Measurements from ENCODE around the gene PCED1B. TPM values are rescaled to one million over a fixed set of nuclear protein-coding genes. Genes with fewer than 3 reads are reported as not detected.
"Not testable (repeated sequence)": the region's sequence is repeated elsewhere in the genome, so short reads cannot be mapped to it uniquely, and the experiment has no call there.

Gene PCED1B
- total RNA-seq, 6 experiments from 2014 or later = 3.3 to 5.4 (median 4.9) TPM

GRCh38 chr12:47166365-47166764, 86.9 kb downstream of the PCED1B start:
- no peak overlapping the region for H3K27ac Mint-ChIP-seq
- H3K4me1 Mint-ChIP-seq (ENCODE audit: low read depth) = peaks cover 22% of the 10 kb centered on the region
- TF ChIP-seq CTCF (IDR thresholded peaks at IDR 0.05) = no peak
- no peak overlapping the region for H3K4me3 Mint-ChIP-seq
- no peak for DNase-seq
- no peaks in the 10 kb centered on the region for H3K27me3 Mint-ChIP-seq (ENCODE audit: insufficient read depth)
- peaks cover 34% of the 10 kb centered on the region for H3K36me3 Mint-ChIP-seq (ENCODE audit: low read depth)
- H3K9me3 Mint-ChIP-seq = peaks cover 13% of the 10 kb centered on the region

GRCh38 chr12:47170281-47170680, 90.9 kb downstream of the PCED1B start:
- H3K4me1 Mint-ChIP-seq (ENCODE audit: low read depth); H3K4me3 Mint-ChIP-seq; H3K27me3 Mint-ChIP-seq (ENCODE audit: insufficient read depth); DNase-seq; H3K27ac Mint-ChIP-seq: not testable (repeated sequence)
- Mint-ChIP-seq H3K9me3 (peaks cover 18% of the 10 kb centered on the region), H3K36me3 (ENCODE audit: low read depth) (peaks cover 39% of the 10 kb centered on the region)

GRCh38 chr12:47178014-47178413, 98.6 kb downstream of the PCED1B start:
- peaks cover 5% of the 10 kb centered on the region; the same call in 1 of the 2 replicates for H3K36me3 Mint-ChIP-seq (ENCODE audit: low read depth)
- no peak overlapping the region for H3K4me3 Mint-ChIP-seq
- no peak overlapping the region for H3K27ac Mint-ChIP-seq
- no peaks in the 10 kb centered on the region for H3K9me3 Mint-ChIP-seq
- peaks cover 7% of the 10 kb centered on the region for H3K4me1 Mint-ChIP-seq (ENCODE audit: low read depth)
- no peak for TF ChIP-seq CTCF (IDR thresholded peaks at IDR 0.05)
- H3K27me3 Mint-ChIP-seq (ENCODE audit: insufficient read depth) = no peaks in the 10 kb centered on the region; the same call in 1 of the 2 replicates
- DNase-seq = no peak

- DNase-seq; H3K36me3 Mint-ChIP-seq (ENCODE audit: low read depth); H3K27me3 Mint-ChIP-seq (ENCODE audit: insufficient read depth); H3K4me1 Mint-ChIP-seq (ENCODE audit: low read depth); H3K27ac Mint-ChIP-seq; H3K4me3 Mint-ChIP-seq; H3K9me3 Mint-ChIP-seq: not testable (repeated sequence)
Measured at GRCh38 chr12:47182164-47182938, 102.9 kb downstream of the PCED1B start.

GRCh38 chr12:47184229-47184628, 104.8 kb downstream of the PCED1B start:
- no peak overlapping the region for H3K27ac Mint-ChIP-seq
- H3K9me3 Mint-ChIP-seq = no peaks in the 10 kb centered on the region
- TF ChIP-seq CTCF (IDR thresholded peaks at IDR 0.05) = no peak
- H3K4me3 Mint-ChIP-seq = no peak overlapping the region
- no peak for DNase-seq
- no peaks in the 10 kb centered on the region; the same call in none of the 2 replicates for H3K27me3 Mint-ChIP-seq (ENCODE audit: insufficient read depth)
- H3K4me1 Mint-ChIP-seq (ENCODE audit: low read depth) = peaks cover 24% of the 10 kb centered on the region
- peaks cover 5% of the 10 kb centered on the region; the same call in 1 of the 2 replicates for H3K36me3 Mint-ChIP-seq (ENCODE audit: low read depth)

GRCh38 chr12:47184813-47185212, 105.4 kb downstream of the PCED1B start:
- Mint-ChIP-seq H3K27me3 (ENCODE audit: insufficient read depth) (no peaks in the 10 kb centered on the region; the same call in none of the 2 replicates), H3K36me3 (ENCODE audit: low read depth) (peaks cover 5% of the 10 kb centered on the region; the same call in 1 of the 2 replicates), H3K9me3 (no peaks in the 10 kb centered on the region), H3K27ac (no peak overlapping the region), H3K4me1 (ENCODE audit: low read depth) (peaks cover 30% of the 10 kb centered on the region), H3K4me3 (no peak overlapping the region)
- DNase-seq = no peak
- no peak for TF ChIP-seq CTCF (IDR thresholded peaks at IDR 0.05)

Measured in HFFc6 (cell line).